Measurements from ENCODE around the gene UXT.

UXT gene

GRCh38 chrX:47648376-47648775, 10.6 kb downstream of the UXT start:
- DNase-seq: no peak

GRCh38 chrX:47646636-47647035, 12.3 kb downstream of the UXT start:
- DNase-seq: no peak

- no peak for DNase-seq
Measured at GRCh38 chrX:47645530-47645929, 13.4 kb downstream of the UXT start.

- DNase-seq: no peak
Measured at GRCh38 chrX:47644557-47645091, 14.4 kb downstream of the UXT start.

- peak; percentile 12 for DNase-seq
Measured at GRCh38 chrX:47643926-47644325, 15.1 kb downstream of the UXT start.

GRCh38 chrX:47638816-47639215, 20.2 kb downstream of the UXT start:
- DNase-seq: no peak

- DNase-seq: peak; percentile 20
Measured at GRCh38 chrX:47637546-47638195, 21.3 kb downstream of the UXT start.

GRCh38 chrX:47634871-47635575, 24.0 kb downstream of the UXT start:
- no peak for DNase-seq

GRCh38 chrX:47633689-47634590, 25.0 kb downstream of the UXT start:
- DNase-seq: no peak

- DNase-seq: no peak
Measured at GRCh38 chrX:47632666-47633065, 26.3 kb downstream of the UXT start.

- DNase-seq: no peak
Measured at GRCh38 chrX:47631676-47632075, 27.3 kb downstream of the UXT start.

GRCh38 chrX:47629419-47630200, 29.4 kb downstream of the UXT start, which contains the start of gene CFP:
CFP (minus strand) TSS chrX:47629930; CDS start chrX:47629844, 86 bp downstream.
- no peak for DNase-seq

- DNase-seq: no peak
Measured at GRCh38 chrX:47628982-47629381, 30.0 kb downstream of the UXT start.

GRCh38 chrX:47625365-47625764, 33.6 kb downstream of the UXT start:
- DNase-seq: no peak

GRCh38 chrX:47623540-47624027, 35.4 kb downstream of the UXT start:
- DNase-seq: peak; percentile 71

- no peak for DNase-seq
Measured at GRCh38 chrX:47621851-47622250, 37.1 kb downstream of the UXT start.

GRCh38 chrX:47620303-47620685, 38.7 kb downstream of the UXT start:
- no peak for DNase-seq

- peak; percentile 66 for DNase-seq
Measured at GRCh38 chrX:47619486-47620302, 39.3 kb downstream of the UXT start, which contains the start of gene SYN1. SYN1 (minus strand) TSS chrX:47619857; CDS start chrX:47619728, 129 bp downstream.

GRCh38 chrX:47618923-47619485, 40.0 kb downstream of the UXT start:
- DNase-seq: no peak

- DNase-seq: no peak
Measured at GRCh38 chrX:47614618-47615017, 44.4 kb downstream of the UXT start.

- DNase-seq: no peak
Measured at GRCh38 chrX:47613082-47613481, 45.9 kb downstream of the UXT start.
